NB4 (cell line): ENCODE measurements around the gene TAP1.

Experiments used
- DNase-seq: peaks from one replicate; pipeline ENCODE4 v3.0.0; 2010; ENCODE audit warnings: low read depth
- H3K4me3 ChIP-seq: one replicate; pipeline ENCODE4 v1.5.1; 2011; ENCODE audit warnings: mild to moderate bottlenecking, low read depth, low read length, moderate library complexity
- MYC ChIP-seq: IDR thresholded peaks from 2 replicates; pipeline ENCODE4 v1.6.1; 2011; ENCODE audit warnings: low read depth, low read length
- POLR2A ChIP-seq: IDR thresholded peaks from 2 replicates; pipeline ENCODE4 v1.6.1; 2011; ENCODE audit warnings: mild to moderate bottlenecking; ENCODE audit not compliant: insufficient read length; ENCODE audit errors: extremely low read depth
- TF ChIP-seq, protein P1 (sequence below): IDR thresholded peaks from one replicate; pipeline ENCODE4 v1.5.1; 2012; ENCODE audit warnings: low read depth, low read length
- TF ChIP-seq, protein P2 (sequence below): IDR thresholded peaks from 2 replicates; pipeline ENCODE4 v1.6.1; 2011; ENCODE audit warnings: low read depth, low read length

TAP1 gene

DNA sequence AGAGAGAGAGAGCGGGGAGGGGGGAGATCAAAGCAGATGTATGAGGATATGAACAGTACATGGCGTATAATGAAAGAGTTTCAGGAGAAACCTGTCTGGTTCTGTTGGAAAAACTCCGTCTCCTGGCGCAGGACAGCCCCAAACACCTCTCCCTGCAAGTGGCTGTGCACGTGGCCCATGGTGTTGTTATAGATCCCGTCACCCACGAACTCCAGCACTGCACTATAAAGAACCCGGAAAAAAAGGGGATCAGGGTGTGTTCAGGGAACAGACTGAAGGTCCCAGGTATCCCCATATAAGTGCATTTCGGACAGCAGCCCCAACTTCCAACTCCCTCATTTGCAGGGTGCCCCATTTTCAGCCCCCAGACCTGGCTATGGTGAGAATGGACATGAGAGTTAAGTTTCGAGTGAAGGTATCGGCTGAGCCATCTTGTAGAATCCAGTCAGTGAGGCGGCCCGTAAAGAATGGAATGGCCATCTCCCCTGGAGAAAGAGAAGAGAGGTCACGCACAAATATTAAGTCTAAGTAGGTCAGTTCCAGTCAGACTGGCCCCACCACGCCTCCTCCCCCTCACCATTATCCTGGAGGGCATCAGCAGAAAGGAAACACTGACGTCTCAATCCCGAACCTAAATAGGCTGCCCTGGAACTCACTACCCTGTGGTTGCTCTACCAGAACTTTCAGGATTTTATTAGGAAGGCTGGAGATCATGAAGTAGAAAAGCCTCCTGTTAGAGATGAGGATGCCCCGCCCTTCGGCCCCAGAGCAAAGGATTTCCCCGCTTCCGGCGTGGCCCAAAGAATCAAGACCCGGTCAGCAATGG lies 1.3 kb downstream of the TAP1 start:
- peak overlapping the region; percentile 79 for H3K4me3 ChIP-seq
- TF ChIP-seq, protein P1, sequence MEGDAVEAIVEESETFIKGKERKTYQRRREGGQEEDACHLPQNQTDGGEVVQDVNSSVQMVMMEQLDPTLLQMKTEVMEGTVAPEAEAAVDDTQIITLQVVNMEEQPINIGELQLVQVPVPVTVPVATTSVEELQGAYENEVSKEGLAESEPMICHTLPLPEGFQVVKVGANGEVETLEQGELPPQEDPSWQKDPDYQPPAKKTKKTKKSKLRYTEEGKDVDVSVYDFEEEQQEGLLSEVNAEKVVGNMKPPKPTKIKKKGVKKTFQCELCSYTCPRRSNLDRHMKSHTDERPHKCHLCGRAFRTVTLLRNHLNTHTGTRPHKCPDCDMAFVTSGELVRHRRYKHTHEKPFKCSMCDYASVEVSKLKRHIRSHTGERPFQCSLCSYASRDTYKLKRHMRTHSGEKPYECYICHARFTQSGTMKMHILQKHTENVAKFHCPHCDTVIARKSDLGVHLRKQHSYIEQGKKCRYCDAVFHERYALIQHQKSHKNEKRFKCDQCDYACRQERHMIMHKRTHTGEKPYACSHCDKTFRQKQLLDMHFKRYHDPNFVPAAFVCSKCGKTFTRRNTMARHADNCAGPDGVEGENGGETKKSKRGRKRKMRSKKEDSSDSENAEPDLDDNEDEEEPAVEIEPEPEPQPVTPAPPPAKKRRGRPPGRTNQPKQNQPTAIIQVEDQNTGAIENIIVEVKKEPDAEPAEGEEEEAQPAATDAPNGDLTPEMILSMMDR = no peak
- TF ChIP-seq MYC (no peak), POLR2A (no peak)
- TF ChIP-seq, protein P2, sequence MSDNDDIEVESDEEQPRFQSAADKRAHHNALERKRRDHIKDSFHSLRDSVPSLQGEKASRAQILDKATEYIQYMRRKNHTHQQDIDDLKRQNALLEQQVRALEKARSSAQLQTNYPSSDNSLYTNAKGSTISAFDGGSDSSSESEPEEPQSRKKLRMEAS = no peak
- DNase-seq = peak; percentile 15

DNA sequence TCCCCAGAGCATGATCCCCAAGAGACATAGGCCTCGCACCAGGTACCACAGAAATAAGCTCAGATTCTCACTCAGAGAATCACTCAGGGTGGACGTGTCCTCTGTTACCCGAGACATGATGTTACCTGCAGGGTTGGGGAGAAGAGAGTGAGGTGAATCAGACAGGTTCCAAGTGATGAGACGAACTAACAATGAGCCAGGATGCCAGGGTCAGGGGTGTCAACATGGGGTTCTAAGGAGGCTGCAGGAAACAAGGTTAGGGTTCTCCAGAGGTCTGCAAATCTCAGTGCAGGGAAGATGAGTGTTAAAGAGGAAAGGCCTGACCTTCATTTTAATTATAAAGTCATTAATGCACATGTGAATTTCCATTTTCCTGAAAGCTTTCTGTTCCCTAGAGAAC lies 2.5 kb downstream of the TAP1 start:
- no peak for TF ChIP-seq MYC
- TF ChIP-seq, protein P1 = no peak
- TF ChIP-seq, protein P2 = no peak
- no peak for TF ChIP-seq POLR2A
- no peak overlapping the region for H3K4me3 ChIP-seq
- DNase-seq = no peak

DNA sequence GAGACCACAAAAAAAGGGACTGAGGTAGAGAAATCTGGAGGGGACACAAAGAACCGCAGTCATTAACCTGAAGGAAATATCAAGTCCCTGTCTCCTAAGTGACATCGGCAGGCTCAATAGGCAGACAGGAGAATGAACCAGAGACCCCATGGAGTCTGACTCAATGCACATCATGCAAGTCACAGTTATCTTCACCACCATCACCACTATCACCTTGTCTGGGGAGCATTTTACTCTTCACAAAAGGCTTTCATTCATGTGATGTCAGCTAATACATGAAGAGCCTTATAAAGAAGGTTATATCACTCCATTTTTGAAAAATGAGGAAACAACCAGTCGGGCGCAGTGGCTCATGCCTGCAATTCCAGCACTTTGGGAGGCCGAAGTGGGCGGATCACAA lies 4.4 kb downstream of the TAP1 start:
- TF ChIP-seq POLR2A (no peak), MYC (no peak)
- TF ChIP-seq, protein P1 = no peak
- TF ChIP-seq, protein P2 = no peak
- no peak overlapping the region for H3K4me3 ChIP-seq
- DNase-seq = no peak

DNA sequence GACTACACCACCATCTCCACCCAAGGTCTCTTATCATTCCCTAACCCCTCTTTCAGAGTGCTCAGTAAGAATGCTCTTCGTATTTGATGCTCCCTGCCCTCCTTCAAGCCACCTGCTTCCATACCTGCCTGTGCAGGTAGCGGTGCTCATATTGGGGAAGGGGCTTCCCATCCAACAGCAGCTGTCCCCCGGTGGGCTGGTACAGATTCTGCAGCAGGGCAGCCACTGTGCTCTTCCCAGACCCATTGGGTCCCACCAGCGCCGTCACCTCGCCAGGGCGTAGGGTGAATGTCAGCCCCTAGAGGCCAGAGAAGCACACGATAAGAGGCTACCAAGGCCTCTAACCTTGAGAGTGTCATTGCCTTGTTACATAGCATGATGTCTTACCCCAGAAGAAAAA lies 5.7 kb downstream of the TAP1 start:
- no peak overlapping the region for H3K4me3 ChIP-seq
- no peak for DNase-seq
- TF ChIP-seq, protein P1 = no peak
- TF ChIP-seq, protein P2 = no peak
- TF ChIP-seq POLR2A (no peak), MYC (no peak)

DNA sequence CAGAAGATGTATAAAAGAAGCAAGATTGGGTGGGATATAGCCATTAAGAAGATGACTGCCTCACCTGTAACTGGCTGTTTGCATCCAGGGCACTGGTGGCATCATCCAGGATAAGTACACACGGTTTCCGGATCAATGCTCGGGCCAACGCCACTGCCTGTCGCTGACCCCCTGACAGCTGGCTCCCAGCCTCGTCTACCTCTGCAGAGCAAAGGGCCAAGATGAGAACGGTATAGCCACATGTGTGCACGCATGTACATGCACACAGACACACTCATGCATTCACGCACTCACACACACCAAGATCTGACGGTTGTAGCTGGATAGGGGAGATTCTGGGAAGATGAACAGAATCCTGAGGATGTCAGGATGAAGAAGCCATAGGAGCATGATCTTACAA lies 6.5 kb downstream of the TAP1 start:
- no peak for DNase-seq
- no peak for TF ChIP-seq POLR2A
- no peak overlapping the region for H3K4me3 ChIP-seq

DNA sequence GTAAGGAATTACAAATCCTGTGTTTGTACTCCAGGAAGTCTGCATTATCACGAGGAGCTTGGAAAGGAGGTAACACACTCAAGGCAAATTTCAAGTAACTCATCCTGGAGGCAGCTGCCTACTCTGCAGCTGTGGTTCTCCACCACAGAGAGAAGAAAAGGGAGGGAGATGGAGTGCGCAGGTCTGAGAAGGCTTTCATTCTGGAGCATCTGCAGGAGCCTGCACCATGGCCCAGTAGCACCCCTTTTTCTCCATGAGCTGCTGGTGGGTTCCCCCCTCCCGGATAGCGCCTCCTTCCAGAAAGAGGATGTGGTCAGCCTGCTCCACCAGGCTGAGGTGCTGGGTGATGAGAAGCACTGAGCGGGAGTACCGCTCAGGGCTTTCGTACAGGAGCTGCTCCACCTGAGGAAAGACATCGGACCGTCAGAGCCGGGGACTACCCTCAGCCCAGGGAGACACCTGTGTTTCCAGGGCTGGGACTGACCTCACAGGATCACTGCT lies 8.1 kb downstream of the TAP1 start:
- TF ChIP-seq, protein P2 = peak; percentile 42
- TF ChIP-seq POLR2A = no peak
- TF ChIP-seq, protein P1 = no peak
- TF ChIP-seq MYC = peak; percentile 54; the same call in 1 of the 2 replicates
- peak overlapping the region; percentile 87 for H3K4me3 ChIP-seq
- peak; percentile 76 for DNase-seq
